ENCODE measurements around the gene DDX56. TPM values are rescaled to one million over a fixed set of nuclear protein-coding genes. Genes with fewer than 3 reads are reported as not detected.
A peak's percentile ranks its signal among the peaks of the same experiment; 100 is the strongest.

Gene DDX56
- total and polyA plus RNA-seq, 2 of the 13 experiments (the other 11 are each of a cell fraction or from before 2014, with no cell fraction given), result 82.6 to 120 TPM

DNA sequence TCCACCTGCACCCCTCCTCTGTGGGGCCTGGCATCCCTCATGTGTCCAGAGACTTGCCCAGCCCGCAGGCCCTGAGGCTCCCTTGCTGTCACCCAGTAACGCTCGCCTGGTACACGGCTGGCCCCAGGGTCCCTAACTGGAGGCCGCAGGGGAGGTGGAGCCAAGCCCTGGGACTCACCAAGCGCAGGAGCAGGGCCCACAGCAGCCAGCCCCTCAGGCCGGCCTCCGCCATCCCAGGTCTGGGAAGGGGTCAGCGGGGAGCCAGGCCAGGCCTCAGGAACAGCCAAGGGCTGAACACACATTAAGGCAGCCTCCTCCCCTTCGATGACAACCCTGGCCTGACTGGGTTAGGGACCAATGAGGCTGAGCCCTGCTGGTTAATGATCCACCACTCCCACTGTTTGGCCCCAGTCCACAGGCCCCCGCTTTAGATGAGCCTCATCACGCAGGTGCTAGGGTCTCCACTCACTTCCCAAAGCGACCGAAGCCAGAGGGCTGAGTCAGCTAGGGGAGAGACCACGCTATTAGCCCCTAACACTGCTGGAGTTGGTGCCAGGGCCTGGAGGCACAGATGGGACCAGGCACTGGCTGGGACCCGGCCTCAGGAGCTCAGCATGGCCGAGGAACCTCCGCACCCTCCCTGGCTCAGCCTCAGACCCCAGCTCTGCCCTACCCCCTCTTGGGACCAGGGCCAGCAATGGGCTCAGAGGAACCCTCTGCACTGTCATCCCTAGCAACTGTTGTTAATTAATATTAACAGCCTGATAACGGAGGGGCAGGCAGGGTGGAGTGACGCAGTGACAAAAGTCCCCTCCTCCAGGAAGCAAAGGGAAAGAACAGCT is 32.5 kb downstream of the DDX56 start, which contains the start of gene NPC1L1 (continued):
- TF ChIP-seq, protein P1, sequence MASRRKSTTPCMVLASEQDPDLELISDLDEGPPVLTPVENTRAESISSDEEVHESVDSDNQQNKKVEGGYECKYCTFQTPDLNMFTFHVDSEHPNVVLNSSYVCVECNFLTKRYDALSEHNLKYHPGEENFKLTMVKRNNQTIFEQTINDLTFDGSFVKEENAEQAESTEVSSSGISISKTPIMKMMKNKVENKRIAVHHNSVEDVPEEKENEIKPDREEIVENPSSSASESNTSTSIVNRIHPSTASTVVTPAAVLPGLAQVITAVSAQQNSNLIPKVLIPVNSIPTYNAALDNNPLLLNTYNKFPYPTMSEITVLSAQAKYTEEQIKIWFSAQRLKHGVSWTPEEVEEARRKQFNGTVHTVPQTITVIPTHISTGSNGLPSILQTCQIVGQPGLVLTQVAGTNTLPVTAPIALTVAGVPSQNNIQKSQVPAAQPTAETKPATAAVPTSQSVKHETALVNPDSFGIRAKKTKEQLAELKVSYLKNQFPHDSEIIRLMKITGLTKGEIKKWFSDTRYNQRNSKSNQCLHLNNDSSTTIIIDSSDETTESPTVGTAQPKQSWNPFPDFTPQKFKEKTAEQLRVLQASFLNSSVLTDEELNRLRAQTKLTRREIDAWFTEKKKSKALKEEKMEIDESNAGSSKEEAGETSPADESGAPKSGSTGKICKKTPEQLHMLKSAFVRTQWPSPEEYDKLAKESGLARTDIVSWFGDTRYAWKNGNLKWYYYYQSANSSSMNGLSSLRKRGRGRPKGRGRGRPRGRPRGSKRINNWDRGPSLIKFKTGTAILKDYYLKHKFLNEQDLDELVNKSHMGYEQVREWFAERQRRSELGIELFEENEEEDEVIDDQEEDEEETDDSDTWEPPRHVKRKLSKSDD (CRISPR knock-in tag; IDR thresholded peaks at IDR 0.05; ENCODE audit: low read depth), result peak; percentile 33; the same call in 1 of the 2 replicates
- TF ChIP-seq, protein P2, sequence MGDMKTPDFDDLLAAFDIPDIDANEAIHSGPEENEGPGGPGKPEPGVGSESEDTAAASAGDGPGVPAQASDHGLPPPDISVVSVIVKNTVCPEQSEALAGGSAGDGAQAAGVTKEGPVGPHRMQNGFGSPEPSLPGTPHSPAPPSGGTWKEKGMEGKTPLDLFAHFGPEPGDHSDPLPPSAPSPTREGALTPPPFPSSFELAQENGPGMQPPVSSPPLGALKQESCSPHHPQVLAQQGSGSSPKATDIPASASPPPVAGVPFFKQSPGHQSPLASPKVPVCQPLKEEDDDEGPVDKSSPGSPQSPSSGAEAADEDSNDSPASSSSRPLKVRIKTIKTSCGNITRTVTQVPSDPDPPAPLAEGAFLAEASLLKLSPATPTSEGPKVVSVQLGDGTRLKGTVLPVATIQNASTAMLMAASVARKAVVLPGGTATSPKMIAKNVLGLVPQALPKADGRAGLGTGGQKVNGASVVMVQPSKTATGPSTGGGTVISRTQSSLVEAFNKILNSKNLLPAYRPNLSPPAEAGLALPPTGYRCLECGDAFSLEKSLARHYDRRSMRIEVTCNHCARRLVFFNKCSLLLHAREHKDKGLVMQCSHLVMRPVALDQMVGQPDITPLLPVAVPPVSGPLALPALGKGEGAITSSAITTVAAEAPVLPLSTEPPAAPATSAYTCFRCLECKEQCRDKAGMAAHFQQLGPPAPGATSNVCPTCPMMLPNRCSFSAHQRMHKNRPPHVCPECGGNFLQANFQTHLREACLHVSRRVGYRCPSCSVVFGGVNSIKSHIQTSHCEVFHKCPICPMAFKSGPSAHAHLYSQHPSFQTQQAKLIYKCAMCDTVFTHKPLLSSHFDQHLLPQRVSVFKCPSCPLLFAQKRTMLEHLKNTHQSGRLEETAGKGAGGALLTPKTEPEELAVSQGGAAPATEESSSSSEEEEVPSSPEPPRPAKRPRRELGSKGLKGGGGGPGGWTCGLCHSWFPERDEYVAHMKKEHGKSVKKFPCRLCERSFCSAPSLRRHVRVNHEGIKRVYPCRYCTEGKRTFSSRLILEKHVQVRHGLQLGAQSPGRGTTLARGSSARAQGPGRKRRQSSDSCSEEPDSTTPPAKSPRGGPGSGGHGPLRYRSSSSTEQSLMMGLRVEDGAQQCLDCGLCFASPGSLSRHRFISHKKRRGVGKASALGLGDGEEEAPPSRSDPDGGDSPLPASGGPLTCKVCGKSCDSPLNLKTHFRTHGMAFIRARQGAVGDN (CRISPR knock-in tag; IDR thresholded peaks at IDR 0.05), result peak; percentile 91
- TF ChIP-seq, protein P3, sequence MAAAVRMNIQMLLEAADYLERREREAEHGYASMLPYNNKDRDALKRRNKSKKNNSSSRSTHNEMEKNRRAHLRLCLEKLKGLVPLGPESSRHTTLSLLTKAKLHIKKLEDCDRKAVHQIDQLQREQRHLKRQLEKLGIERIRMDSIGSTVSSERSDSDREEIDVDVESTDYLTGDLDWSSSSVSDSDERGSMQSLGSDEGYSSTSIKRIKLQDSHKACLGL (CRISPR knock-in tag; IDR thresholded peaks at IDR 0.05), result peak; percentile 63; the same call in 1 of the 2 replicates
- TF ChIP-seq SP4 (CRISPR knock-in tag; IDR thresholded peaks at IDR 0.05), result peak; percentile 82
- TF ChIP-seq, protein P4, sequence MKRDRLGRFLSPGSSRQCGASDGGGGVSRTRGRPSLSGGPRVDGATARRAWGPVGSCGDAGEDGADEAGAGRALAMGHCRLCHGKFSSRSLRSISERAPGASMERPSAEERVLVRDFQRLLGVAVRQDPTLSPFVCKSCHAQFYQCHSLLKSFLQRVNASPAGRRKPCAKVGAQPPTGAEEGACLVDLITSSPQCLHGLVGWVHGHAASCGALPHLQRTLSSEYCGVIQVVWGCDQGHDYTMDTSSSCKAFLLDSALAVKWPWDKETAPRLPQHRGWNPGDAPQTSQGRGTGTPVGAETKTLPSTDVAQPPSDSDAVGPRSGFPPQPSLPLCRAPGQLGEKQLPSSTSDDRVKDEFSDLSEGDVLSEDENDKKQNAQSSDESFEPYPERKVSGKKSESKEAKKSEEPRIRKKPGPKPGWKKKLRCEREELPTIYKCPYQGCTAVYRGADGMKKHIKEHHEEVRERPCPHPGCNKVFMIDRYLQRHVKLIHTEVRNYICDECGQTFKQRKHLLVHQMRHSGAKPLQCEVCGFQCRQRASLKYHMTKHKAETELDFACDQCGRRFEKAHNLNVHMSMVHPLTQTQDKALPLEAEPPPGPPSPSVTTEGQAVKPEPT (CRISPR knock-in tag; IDR thresholded peaks at IDR 0.05; ENCODE audit: low read depth), result no peak
- TF ChIP-seq, protein P5, sequence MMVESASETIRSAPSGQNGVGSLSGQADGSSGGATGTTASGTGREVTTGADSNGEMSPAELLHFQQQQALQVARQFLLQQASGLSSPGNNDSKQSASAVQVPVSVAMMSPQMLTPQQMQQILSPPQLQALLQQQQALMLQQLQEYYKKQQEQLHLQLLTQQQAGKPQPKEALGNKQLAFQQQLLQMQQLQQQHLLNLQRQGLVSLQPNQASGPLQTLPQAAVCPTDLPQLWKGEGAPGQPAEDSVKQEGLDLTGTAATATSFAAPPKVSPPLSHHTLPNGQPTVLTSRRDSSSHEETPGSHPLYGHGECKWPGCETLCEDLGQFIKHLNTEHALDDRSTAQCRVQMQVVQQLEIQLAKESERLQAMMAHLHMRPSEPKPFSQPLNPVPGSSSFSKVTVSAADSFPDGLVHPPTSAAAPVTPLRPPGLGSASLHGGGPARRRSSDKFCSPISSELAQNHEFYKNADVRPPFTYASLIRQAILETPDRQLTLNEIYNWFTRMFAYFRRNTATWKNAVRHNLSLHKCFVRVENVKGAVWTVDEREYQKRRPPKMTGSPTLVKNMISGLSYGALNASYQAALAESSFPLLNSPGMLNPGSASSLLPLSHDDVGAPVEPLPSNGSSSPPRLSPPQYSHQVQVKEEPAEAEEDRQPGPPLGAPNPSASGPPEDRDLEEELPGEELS (CRISPR knock-in tag; IDR thresholded peaks at IDR 0.05), result peak; percentile 19; the same call in 1 of the 2 replicates
- TF ChIP-seq KDM2A (CRISPR knock-in tag; IDR thresholded peaks at IDR 0.05; ENCODE audit: borderline replicate concordance, low read depth), result peak; percentile 67
- TF ChIP-seq MYC (CRISPR knock-in tag; IDR thresholded peaks at IDR 0.05; ENCODE audit: borderline replicate concordance), result peak; percentile 77
- peak; percentile 64; the same call in 1 of the 2 replicates for TF ChIP-seq ZNF629 (CRISPR knock-in tag; conservative IDR thresholded peaks at IDR 0.05)
- no peak for TF ChIP-seq TCF7 (IDR thresholded peaks at IDR 0.05; ENCODE audit: low read depth)
- TF ChIP-seq, protein P6, sequence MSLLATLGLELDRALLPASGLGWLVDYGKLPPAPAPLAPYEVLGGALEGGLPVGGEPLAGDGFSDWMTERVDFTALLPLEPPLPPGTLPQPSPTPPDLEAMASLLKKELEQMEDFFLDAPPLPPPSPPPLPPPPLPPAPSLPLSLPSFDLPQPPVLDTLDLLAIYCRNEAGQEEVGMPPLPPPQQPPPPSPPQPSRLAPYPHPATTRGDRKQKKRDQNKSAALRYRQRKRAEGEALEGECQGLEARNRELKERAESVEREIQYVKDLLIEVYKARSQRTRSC (CRISPR knock-in tag; IDR thresholded peaks at IDR 0.05; ENCODE audit: low read depth), result 0 out of 2 replicates have a peak, but pooled peaks have one; percentile 66
- TF ChIP-seq SIX4 (CRISPR knock-in tag; IDR thresholded peaks at IDR 0.05), result peak; percentile 61; the same call in 1 of the 2 replicates
- peak; percentile 78; the same call in 1 of the 2 replicates for TF ChIP-seq ZSCAN31 (CRISPR knock-in tag; IDR thresholded peaks at IDR 0.05; ENCODE audit: low read depth)

Measured in HepG2 (cell line).